ENCODE data around the gene TANC1.
A peak's percentile ranks its signal among the peaks of the same experiment; 100 is the strongest.

Gene TANC1

GRCh38 chr2:158923641-158924040 lies 44.8 kb upstream of the TANC1 start:
- H3K9ac ChIP-seq (ENCODE audit: low read depth, low read length, poor library complexity): no peak overlapping the region
- H2BK120ac ChIP-seq (ENCODE audit: low read depth, low read length): no peak overlapping the region
- no peak overlapping the region for H3K23ac ChIP-seq (ENCODE audit: low read depth, low read length, poor library complexity)
- no peaks in the 10 kb centered on the region for H3K36me3 ChIP-seq (replicated peaks in 1 of 2; ENCODE audit: control insufficient read depth in 2 of 2, insufficient read depth in 2 of 2, low read length in 2 of 2)
- H2BK15ac ChIP-seq (ENCODE audit: low read length): no peak overlapping the region
- H2BK5ac ChIP-seq (ENCODE audit: low read length): no peak overlapping the region
- H2AK5ac ChIP-seq (ENCODE audit: low read depth, low read length): no peak overlapping the region
- H3K4ac ChIP-seq (ENCODE audit: low read length): no peak overlapping the region
- H2AFZ ChIP-seq (ENCODE audit: low read length): peak overlapping the region; percentile 59
- H3K4me1 ChIP-seq (ENCODE audit: control insufficient read depth in 2 of 2, insufficient read depth in 1 of 2, low read depth in 1 of 2, low read length in 2 of 2): peaks cover 2 to 5% of the 10 kb centered on the region in 2 donors
- H4K8ac ChIP-seq (ENCODE audit: low read depth, low read length): no peak overlapping the region
- no peak overlapping the region for H2BK12ac ChIP-seq (ENCODE audit: low read length)
- no CpG with 5 or more reads among the region's 1 CpG for WGBS, 2 donors (ENCODE audit: extremely low coverage in 2 of 2, insufficient read length in 2 of 2, insufficient replicate concordance in 1 of 2)
- H3K4me3 ChIP-seq (ENCODE audit: low read length in 2 of 2): no peak overlapping the region
- H3K14ac ChIP-seq (ENCODE audit: low read length): no peak overlapping the region
- no peak overlapping the region for H4K91ac ChIP-seq (ENCODE audit: low read depth, low read length, poor library complexity)
- H3K4me2 ChIP-seq (ENCODE audit: insufficient read depth, low read length, poor library complexity, severe bottlenecking): no peak overlapping the region
- no peaks in the 10 kb centered on the region for H3K79me1 ChIP-seq (ENCODE audit: low read depth, low read length)
- no peaks in the 10 kb centered on the region for H3K27me3 ChIP-seq (ENCODE audit: control insufficient read depth in 3 of 3, insufficient read depth in 3 of 3, low read depth in 1 of 3, low read length in 3 of 3)
- H3K18ac ChIP-seq (ENCODE audit: low read length): no peak overlapping the region
- H3K9me3 ChIP-seq (replicated peaks in 1 of 2; ENCODE audit: control insufficient read depth in 2 of 2, insufficient read depth in 1 of 2, low read depth in 1 of 2, low read length in 2 of 2): peaks cover 0 to 6% of the 10 kb centered on the region in 2 donors
- no peak for DNase-seq (ENCODE audit: low spot score)
- H3K27ac ChIP-seq (replicated peaks; ENCODE audit: low read length): no peak overlapping the region

GRCh38 chr2:158926478-158926948 lies 41.9 kb upstream of the TANC1 start:
- no peak overlapping the region for H2AFZ ChIP-seq (ENCODE audit: low read length)
- no peak overlapping the region for H2AK5ac ChIP-seq (ENCODE audit: low read depth, low read length)
- H4K91ac ChIP-seq (ENCODE audit: low read depth, low read length, poor library complexity): no peak overlapping the region
- no peak overlapping the region for H3K4me3 ChIP-seq (ENCODE audit: low read length in 2 of 2)
- no peak overlapping the region for H3K4ac ChIP-seq (ENCODE audit: low read length)
- no CpG with 5 or more reads among the region's 8 CpGs for WGBS, 2 donors (ENCODE audit: extremely low coverage in 2 of 2, insufficient read length in 2 of 2, insufficient replicate concordance in 1 of 2)
- no peak overlapping the region for H3K18ac ChIP-seq (ENCODE audit: low read length)
- H3K23ac ChIP-seq (ENCODE audit: low read depth, low read length, poor library complexity): no peak overlapping the region
- H3K4me2 ChIP-seq (ENCODE audit: insufficient read depth, low read length, poor library complexity, severe bottlenecking): no peak overlapping the region
- no peak for DNase-seq (ENCODE audit: low spot score)
- H3K27me3 ChIP-seq (ENCODE audit: control insufficient read depth in 3 of 3, insufficient read depth in 3 of 3, low read depth in 1 of 3, low read length in 3 of 3): no peaks in the 10 kb centered on the region
- H2BK15ac ChIP-seq (ENCODE audit: low read length): no peak overlapping the region
- H4K8ac ChIP-seq (ENCODE audit: low read depth, low read length): no peak overlapping the region
- no peak overlapping the region for H3K9ac ChIP-seq (ENCODE audit: low read depth, low read length, poor library complexity)
- H2BK12ac ChIP-seq (ENCODE audit: low read length): no peak overlapping the region
- no peaks in the 10 kb centered on the region for H3K36me3 ChIP-seq (replicated peaks in 1 of 2; ENCODE audit: control insufficient read depth in 2 of 2, insufficient read depth in 2 of 2, low read length in 2 of 2)
- H3K14ac ChIP-seq (ENCODE audit: low read length): no peak overlapping the region
- no peaks in the 10 kb centered on the region for H3K79me1 ChIP-seq (ENCODE audit: low read depth, low read length)
- peaks cover 5 to 8% of the 10 kb centered on the region in 2 donors for H3K4me1 ChIP-seq (ENCODE audit: control insufficient read depth in 2 of 2, insufficient read depth in 1 of 2, low read depth in 1 of 2, low read length in 2 of 2)
- H2BK5ac ChIP-seq (ENCODE audit: low read length): no peak overlapping the region
- H3K27ac ChIP-seq (replicated peaks; ENCODE audit: low read length): no peak overlapping the region
- H2BK120ac ChIP-seq (ENCODE audit: low read depth, low read length): no peak overlapping the region
- peaks cover 0 to 16% of the 10 kb centered on the region in 2 donors for H3K9me3 ChIP-seq (replicated peaks in 1 of 2; ENCODE audit: control insufficient read depth in 2 of 2, insufficient read depth in 1 of 2, low read depth in 1 of 2, low read length in 2 of 2)

GRCh38 chr2:158928515-158928914 lies 39.9 kb upstream of the TANC1 start:
- Histone ChIP-seq H3K79me1 (ENCODE audit: low read depth, low read length) (no peaks in the 10 kb centered on the region), H2BK12ac (ENCODE audit: low read length) (no peak overlapping the region), H3K4ac (ENCODE audit: low read length) (no peak overlapping the region), H2BK15ac (ENCODE audit: low read length) (no peak overlapping the region), H3K4me2 (ENCODE audit: insufficient read depth, low read length, poor library complexity, severe bottlenecking) (no peak overlapping the region), H2AFZ (ENCODE audit: low read length) (no peak overlapping the region), H4K8ac (ENCODE audit: low read depth, low read length) (no peak overlapping the region), H3K9ac (ENCODE audit: low read depth, low read length, poor library complexity) (no peak overlapping the region), H3K4me3 (ENCODE audit: low read length in 2 of 2) (no peak overlapping the region), H2BK5ac (ENCODE audit: low read length) (no peak overlapping the region), H4K91ac (ENCODE audit: low read depth, low read length, poor library complexity) (no peak overlapping the region), H3K14ac (ENCODE audit: low read length) (no peak overlapping the region), H3K27me3 (ENCODE audit: control insufficient read depth in 3 of 3, insufficient read depth in 3 of 3, low read depth in 1 of 3, low read length in 3 of 3) (no peaks in the 10 kb centered on the region), H3K9me3 (replicated peaks in 1 of 2; ENCODE audit: control insufficient read depth in 2 of 2, insufficient read depth in 1 of 2, low read depth in 1 of 2, low read length in 2 of 2) (peaks cover 0 to 16% of the 10 kb centered on the region in 2 donors), H3K27ac (replicated peaks; ENCODE audit: low read length) (no peak overlapping the region), H3K36me3 (replicated peaks in 1 of 2; ENCODE audit: control insufficient read depth in 2 of 2, insufficient read depth in 2 of 2, low read length in 2 of 2) (no peaks in the 10 kb centered on the region), H2AK5ac (ENCODE audit: low read depth, low read length) (no peak overlapping the region), H3K18ac (ENCODE audit: low read length) (no peak overlapping the region), H3K23ac (ENCODE audit: low read depth, low read length, poor library complexity) (no peak overlapping the region), H2BK120ac (ENCODE audit: low read depth, low read length) (no peak overlapping the region), H3K4me1 (ENCODE audit: control insufficient read depth in 2 of 2, insufficient read depth in 1 of 2, low read depth in 1 of 2, low read length in 2 of 2) (peaks cover 2 to 14% of the 10 kb centered on the region in 2 donors)
- no peak for DNase-seq (ENCODE audit: low spot score)
- no CpG with 5 or more reads among the region's 2 CpGs for WGBS, 2 donors (ENCODE audit: extremely low coverage in 2 of 2, insufficient read length in 2 of 2, insufficient replicate concordance in 1 of 2)

GRCh38 chr2:158928965-158929364 lies 39.5 kb upstream of the TANC1 start:
- H2BK120ac ChIP-seq (ENCODE audit: low read depth, low read length): no peak overlapping the region
- no peak overlapping the region for H2BK12ac ChIP-seq (ENCODE audit: low read length)
- H3K4me2 ChIP-seq (ENCODE audit: insufficient read depth, low read length, poor library complexity, severe bottlenecking): no peak overlapping the region
- H2BK5ac ChIP-seq (ENCODE audit: low read length): no peak overlapping the region
- no peak overlapping the region for H3K27ac ChIP-seq (replicated peaks; ENCODE audit: low read length)
- H3K27me3 ChIP-seq (ENCODE audit: control insufficient read depth in 3 of 3, insufficient read depth in 3 of 3, low read depth in 1 of 3, low read length in 3 of 3): no peaks in the 10 kb centered on the region
- H3K23ac ChIP-seq (ENCODE audit: low read depth, low read length, poor library complexity): no peak overlapping the region
- H3K4me3 ChIP-seq (ENCODE audit: low read length in 2 of 2): no peak overlapping the region
- no peak overlapping the region for H3K18ac ChIP-seq (ENCODE audit: low read length)
- no peak overlapping the region for H4K8ac ChIP-seq (ENCODE audit: low read depth, low read length)
- no peak overlapping the region for H2AFZ ChIP-seq (ENCODE audit: low read length)
- peaks cover 0 to 16% of the 10 kb centered on the region in 2 donors for H3K9me3 ChIP-seq (replicated peaks in 1 of 2; ENCODE audit: control insufficient read depth in 2 of 2, insufficient read depth in 1 of 2, low read depth in 1 of 2, low read length in 2 of 2)
- H3K4ac ChIP-seq (ENCODE audit: low read length): no peak overlapping the region
- no peak overlapping the region for H2AK5ac ChIP-seq (ENCODE audit: low read depth, low read length)
- DNase-seq (ENCODE audit: low spot score): no peak
- no peak overlapping the region for H3K14ac ChIP-seq (ENCODE audit: low read length)
- no peak overlapping the region for H4K91ac ChIP-seq (ENCODE audit: low read depth, low read length, poor library complexity)
- peaks cover 2 to 14% of the 10 kb centered on the region in 2 donors for H3K4me1 ChIP-seq (ENCODE audit: control insufficient read depth in 2 of 2, insufficient read depth in 1 of 2, low read depth in 1 of 2, low read length in 2 of 2)
- no peak overlapping the region for H2BK15ac ChIP-seq (ENCODE audit: low read length)
- no peaks in the 10 kb centered on the region for H3K36me3 ChIP-seq (replicated peaks in 1 of 2; ENCODE audit: control insufficient read depth in 2 of 2, insufficient read depth in 2 of 2, low read length in 2 of 2)
- no peak overlapping the region for H3K9ac ChIP-seq (ENCODE audit: low read depth, low read length, poor library complexity)
- H3K79me1 ChIP-seq (ENCODE audit: low read depth, low read length): no peaks in the 10 kb centered on the region
